ENCODE data around the gene CTNND2.

Gene CTNND2

GRCh38 chr5:11527652-11528349, 376.4 kb downstream of the CTNND2 start:
- in situ Hi-C loops (cut with MboI; ENCODE audit: low sequenced_read_pairs), result no loop called here

DNA sequence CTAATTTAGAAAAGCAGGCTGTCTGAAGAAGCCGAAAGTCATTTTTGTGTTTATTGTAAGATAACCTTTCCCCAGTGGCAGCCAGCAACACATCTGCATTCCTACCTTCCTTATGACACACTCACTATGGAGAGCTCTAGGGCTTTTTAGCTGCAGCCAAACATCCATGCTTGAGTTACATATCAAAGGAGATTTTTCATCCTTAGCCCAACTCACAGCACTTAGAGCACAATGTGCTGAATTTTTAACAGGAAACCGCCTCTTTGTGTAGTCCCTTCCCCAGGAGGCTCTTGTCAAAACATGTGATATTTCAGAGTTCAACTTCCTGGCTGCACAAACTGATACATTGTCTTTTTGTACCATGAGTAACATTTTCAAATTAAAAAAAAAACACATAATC, 379.2 kb downstream of the CTNND2 start:
- in situ Hi-C loops (cut with MboI; ENCODE audit: low sequenced_read_pairs), result no loop called here

- in situ Hi-C loops (cut with MboI; ENCODE audit: low sequenced_read_pairs), result no loop called here
Measured at GRCh38 chr5:11524188-11524587, 380.1 kb downstream of the CTNND2 start.

DNA sequence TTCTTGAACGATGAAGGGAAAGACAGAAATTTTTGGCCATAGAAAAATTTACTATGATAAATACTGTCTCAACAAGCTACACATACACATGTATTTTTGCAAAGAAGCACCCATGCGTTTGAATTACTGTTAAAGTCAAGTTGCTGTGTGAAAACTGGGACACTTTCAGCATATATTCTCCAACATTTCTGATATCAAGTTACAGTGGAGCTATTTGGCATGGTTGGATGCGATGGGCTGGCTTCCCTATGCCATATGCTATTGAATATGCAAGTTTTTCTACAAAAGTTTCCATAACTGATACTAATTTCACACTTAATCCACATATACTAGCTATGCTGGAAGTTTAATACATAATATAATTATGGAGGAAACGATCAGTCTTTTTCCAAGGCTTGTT, 381.4 kb downstream of the CTNND2 start:
- in situ Hi-C loops (cut with MboI; ENCODE audit: low sequenced_read_pairs), result no loop called here

DNA sequence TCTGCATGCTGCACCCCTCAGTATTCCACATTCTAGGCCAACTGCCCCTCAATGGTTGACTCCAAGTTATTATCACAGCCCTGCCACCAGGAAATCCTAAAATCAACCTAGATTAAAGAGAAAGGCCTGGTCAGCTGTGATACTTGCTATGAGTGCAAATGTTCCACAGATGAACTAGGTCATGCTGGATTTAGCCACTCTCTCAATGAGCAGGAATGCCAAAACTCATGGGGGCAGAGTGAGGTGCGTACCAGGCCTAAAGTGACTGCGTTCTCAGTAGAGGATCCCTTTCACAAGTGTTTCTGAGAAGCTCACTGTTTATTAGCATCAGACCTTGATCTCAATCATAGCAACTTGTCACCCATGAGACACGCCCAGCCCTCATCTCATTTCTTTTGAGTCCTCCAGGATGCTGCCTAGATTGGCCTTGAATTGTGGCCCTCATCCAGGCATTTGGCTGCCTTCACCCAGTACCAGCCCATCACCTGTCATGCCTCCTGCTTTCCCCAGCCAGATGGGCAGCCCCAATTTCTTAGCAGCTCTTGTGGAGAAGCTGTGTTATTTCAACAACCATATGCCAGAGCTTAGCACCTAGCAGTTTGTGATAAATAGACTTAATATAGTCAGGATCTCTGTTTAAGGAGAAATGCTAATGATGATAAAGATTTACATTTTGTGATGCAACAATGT, 383.9 kb downstream of the CTNND2 start:
- in situ Hi-C loops (cut with MboI; ENCODE audit: low sequenced_read_pairs), result no loop called here

DNA sequence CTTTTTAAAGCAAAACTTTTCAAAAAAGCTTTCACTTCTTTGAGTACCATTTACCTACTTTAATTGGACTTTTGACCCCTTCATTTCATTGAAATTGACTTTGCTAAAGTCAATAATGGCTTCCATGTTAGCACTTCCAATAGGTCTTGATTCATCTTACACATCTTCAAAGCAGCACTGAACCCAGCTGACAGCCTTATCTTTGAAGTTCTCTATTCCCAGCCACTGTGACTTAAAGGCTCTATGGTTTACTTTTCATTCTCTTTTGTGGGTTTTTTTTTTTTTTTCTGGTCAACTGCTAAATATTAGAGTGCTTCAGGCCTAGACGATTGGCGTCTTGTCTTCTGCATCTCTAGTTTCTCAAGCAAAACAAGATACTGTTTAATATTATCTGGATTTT, 385.0 kb downstream of the CTNND2 start:
- in situ Hi-C loops (cut with MboI; ENCODE audit: low sequenced_read_pairs), result no loop called here

GRCh38 chr5:11518676-11519075, 385.6 kb downstream of the CTNND2 start:
- in situ Hi-C loops (cut with MboI; ENCODE audit: low sequenced_read_pairs), result no loop called here

DNA sequence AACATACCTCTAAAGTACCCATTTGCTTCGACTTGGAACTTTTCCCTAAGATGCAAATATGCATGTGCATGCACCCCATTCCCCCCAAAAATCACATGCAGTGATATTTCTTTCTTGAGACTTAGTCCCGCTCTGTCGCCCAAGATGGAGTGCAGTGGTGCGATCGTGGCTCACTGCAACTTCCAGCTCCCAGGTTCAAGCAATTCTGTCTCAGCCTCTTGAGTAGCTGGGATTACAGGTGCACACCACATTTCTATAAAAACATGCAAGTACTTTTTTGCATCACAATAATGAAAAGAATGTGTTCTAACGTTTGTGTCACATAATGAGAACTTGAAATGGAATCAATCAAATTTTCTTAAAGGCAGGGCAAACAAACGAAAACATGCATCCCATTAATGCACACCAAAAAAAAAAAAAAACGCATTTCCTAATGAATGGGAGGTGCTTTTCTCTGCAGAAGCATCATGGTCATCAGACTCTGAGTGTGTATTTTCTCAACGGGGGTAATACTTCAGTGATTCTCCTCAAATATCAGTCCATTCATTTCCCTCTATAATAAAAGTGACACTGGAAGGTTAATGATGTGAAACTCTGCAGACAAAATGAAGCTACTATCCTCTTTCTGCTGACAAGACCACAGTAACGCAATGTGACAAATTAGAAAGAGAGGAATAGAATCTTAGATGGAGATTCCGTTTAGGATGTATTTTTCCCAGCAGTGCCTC, 389.4 kb downstream of the CTNND2 start:
- in situ Hi-C loops (cut with MboI; ENCODE audit: low sequenced_read_pairs), result no loop called here

DNA sequence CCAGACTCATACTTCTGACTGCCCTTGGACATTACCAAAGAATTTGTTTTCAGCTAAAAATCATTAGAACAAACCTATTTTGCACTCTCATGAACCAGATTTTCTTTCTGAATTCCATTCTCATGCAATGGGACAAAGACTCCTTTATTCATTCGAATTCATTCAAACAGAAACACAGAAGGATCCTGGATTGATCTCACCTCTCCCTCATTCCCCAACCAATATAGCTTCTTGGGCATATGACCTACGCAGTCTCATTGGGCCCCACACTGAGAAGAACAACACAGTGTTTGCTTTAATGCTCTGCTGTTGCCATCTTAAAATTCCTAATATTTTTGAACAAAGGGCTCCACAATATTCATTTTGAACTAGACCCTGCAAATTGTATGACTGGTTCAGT, 392.4 kb downstream of the CTNND2 start:
- in situ Hi-C loops (cut with MboI; ENCODE audit: low sequenced_read_pairs), result no loop called here

- in situ Hi-C loops (cut with MboI; ENCODE audit: low sequenced_read_pairs), result no loop called here
Measured at GRCh38 chr5:11510889-11511288, 393.4 kb downstream of the CTNND2 start.

DNA sequence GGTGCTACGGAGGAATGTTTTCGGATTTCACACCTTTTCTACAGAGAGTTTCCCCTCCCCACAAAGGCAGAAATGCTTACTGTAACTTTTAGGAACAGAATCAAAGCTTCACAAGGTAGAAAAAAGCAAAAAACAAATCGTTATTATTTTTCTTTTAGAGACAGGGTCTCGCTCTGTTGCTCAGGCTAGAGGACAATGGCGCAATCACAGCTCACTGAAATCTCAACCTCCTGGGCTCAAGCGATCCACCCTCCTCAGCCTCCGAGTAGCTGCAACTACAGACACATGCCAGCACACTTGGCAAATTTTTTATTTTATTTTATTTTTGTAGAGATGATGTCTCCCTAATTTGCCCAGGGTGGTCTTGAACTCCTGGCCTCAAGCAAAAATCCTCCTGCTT, 394.5 kb downstream of the CTNND2 start:
- in situ Hi-C loops (cut with MboI; ENCODE audit: low sequenced_read_pairs), result no loop called here

DNA sequence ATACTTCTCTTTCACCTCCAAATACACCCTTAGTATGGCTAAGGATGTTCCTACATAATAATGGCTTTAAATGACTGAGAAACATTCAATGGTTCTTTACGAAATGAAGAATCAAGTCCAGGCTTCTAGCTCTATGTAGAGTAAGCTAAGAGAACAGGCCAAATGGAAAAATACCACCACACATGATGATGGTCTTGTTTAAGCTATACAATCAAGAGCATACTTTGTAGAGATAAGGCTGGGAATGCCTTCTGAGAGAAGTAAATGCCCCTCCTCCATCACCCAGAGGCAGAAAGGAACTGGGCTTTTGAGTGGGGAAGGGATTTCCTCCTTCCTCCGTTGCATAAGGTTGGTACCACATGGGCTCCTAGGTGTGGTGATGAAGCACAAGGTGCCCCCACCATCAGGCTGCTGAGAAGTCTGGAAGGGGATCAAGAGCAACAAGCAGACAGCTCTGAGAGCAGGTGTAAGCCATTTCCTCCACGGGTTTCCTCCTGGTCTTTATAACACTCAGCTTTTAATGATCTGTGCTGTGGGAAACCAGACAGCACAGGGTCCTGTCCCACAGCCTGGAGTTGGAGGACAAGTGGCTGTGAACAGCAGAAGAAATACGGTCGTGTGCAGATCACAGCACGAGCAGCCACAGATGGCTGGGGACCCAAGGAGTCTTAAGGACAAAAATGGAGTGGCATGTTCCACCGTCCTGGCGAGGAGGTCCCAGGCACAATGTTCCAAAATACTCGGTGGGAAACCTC, 396.9 kb downstream of the CTNND2 start:
- in situ Hi-C loops (cut with MboI; ENCODE audit: low sequenced_read_pairs), result no loop called here

GRCh38 chr5:11504886-11505193, 399.4 kb downstream of the CTNND2 start:
- in situ Hi-C loops (cut with MboI; ENCODE audit: low sequenced_read_pairs), result no loop called here

GRCh38 chr5:11504065-11504885, 400.0 kb downstream of the CTNND2 start:
- in situ Hi-C loops (cut with MboI; ENCODE audit: low sequenced_read_pairs), result no loop called here

- in situ Hi-C loops (cut with MboI; ENCODE audit: low sequenced_read_pairs), result no loop called here
Measured at GRCh38 chr5:11502783-11503182, 401.5 kb downstream of the CTNND2 start.

GRCh38 chr5:11497651-11498050, 406.6 kb downstream of the CTNND2 start:
- in situ Hi-C loops (cut with MboI; ENCODE audit: low sequenced_read_pairs), result no loop called here

DNA sequence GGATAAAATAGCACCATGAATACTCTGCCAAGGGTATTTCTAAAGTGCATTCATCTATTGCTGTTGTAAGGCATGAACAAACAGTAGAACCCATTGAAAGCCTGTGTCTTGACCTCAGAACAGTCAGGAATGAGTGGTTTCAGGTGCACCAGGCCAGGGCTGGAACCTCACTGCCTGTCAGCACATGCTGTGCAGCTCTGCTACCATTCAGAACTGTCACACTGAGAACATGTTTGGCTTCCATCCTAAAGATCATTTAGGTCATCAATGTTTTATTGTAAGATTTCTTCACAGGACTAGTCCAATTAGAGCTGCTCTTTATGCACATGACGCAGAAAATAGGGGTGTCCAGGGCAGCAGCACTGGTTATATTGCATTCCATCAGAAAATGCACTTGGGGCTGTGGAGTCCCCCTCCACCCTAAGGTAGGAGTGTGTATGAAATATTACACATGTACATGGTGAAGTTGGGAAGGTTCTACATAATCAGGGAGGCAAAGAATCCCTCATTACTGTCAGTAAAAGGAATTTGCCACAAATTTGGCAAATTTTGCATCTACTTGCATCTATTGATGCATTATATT, 408.0 kb downstream of the CTNND2 start:
- in situ Hi-C loops (cut with MboI; ENCODE audit: low sequenced_read_pairs), result no loop called here

DNA sequence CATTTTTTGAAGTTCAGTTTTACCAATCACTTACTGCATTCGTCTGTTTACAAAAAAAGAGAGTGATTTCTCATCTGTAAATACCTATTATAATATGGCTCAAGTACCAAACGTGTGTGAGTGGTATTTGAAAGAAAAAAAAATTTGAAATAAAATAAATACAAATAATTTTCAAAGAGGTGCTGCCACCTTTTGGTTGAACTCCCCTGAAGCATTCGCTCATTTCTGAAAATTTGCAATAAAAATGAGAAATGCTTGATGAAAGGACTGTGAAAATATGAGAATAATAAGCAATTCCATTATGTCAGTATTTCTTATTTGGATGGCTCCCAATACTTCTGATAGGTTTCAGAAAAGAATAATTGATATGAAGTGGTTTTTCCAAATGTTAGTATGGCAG, 409.9 kb downstream of the CTNND2 start:
- in situ Hi-C loops (cut with MboI; ENCODE audit: low sequenced_read_pairs), result no loop called here

- in situ Hi-C loops (cut with MboI; ENCODE audit: low sequenced_read_pairs), result no loop called here
Measured at GRCh38 chr5:11491404-11492075, 412.7 kb downstream of the CTNND2 start.

DNA sequence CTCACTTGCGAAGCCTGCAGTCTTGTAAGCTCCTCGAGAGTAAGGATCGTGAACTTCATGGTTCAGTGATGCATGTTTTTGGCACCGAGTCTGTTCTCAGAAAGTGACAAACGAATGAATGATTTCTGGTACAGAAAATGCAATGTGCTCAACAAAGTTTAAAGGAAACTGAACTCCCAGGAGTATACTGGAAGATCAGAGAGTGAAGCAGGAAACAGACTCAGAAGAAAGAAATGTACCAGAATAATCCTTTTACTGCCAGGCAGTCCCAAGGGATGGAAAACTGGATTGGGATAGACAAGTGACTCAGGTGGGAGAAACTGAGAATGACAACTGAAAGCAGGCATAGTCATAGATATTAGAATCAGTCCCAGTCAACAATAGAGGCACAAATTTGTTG, 420.6 kb downstream of the CTNND2 start:
- in situ Hi-C loops (cut with MboI; ENCODE audit: low sequenced_read_pairs), result no loop called here

Data from HL-60/S4 treated with retinoic acid at 250 ng/mL for 4 days and 3 days (cell line).